Measurements from ENCODE around the gene METAP1. TPM values are rescaled to one million over a fixed set of nuclear protein-coding genes. Genes with fewer than 3 reads are reported as not detected.

METAP1 gene
- total and polyA plus RNA-seq, 4 donors: 9.5 to 16.9 (median 13.4) TPM

DNA sequence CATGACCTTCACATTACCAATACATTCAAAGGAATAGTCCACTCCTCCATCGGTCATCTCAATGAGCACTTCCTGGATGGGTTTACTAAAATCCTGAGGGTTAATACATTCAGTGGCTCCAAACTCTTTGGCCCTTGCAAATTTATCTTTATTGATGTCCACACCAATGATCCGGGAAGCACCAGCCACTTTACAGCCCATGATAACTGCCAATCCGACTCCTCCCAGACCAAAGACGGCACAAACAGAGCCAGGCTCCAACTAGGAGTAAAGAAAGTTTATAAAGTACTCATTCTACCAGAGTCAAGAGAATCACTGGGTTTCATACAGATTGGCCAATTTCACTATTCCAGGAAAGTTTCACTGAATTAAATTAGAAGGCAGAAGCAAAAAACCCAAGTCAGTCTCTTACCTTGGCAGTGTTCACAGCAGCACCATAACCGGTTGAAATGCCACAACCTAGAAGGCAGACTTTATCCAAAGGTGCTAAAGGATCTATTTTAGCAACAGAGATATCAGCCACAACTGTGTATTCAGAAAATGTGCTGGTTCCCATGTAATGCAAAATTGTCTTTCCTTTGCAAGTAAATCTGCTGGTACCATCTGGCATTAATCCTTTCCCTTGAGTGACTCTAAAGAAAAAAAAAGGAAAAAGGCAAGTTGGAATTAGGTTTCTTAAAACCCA is 80.9 kb downstream of the METAP1 start:
- Histone ChIP-seq H3K9me3 (ENCODE audit: control insufficient read depth in 4 of 4, low read length in 3 of 4) (no peaks in the 10 kb centered on the region), H3K27ac (ENCODE audit: low read depth in 1 of 2, low read length in 2 of 2) (no peak overlapping the region), H3K36me3 (ENCODE audit: control insufficient read depth in 4 of 4, insufficient read depth in 3 of 4, low read depth in 1 of 4, low read length in 3 of 4) (peaks cover 10 to 65% (median 50%) of the 10 kb centered on the region in 4 donors), H3K9ac (ENCODE audit: low read depth in 1 of 2, low read length in 2 of 2) (no peak overlapping the region), H3K4me3 (ENCODE audit: low read depth in 1 of 3, low read length in 3 of 3) (no peak overlapping the region), H3K27me3 (ENCODE audit: control insufficient read depth in 4 of 4, insufficient read depth in 4 of 4, low read length in 3 of 4) (no peaks in the 10 kb centered on the region), H3K4me1 (ENCODE audit: control insufficient read depth in 4 of 4, insufficient read depth in 4 of 4, low read length in 3 of 4) (peaks cover 3 to 12% (median 7%) of the 10 kb centered on the region in 4 donors)
- DNase-seq (ENCODE audit: low spot score): no peak
- TF ChIP-seq, protein P1, sequence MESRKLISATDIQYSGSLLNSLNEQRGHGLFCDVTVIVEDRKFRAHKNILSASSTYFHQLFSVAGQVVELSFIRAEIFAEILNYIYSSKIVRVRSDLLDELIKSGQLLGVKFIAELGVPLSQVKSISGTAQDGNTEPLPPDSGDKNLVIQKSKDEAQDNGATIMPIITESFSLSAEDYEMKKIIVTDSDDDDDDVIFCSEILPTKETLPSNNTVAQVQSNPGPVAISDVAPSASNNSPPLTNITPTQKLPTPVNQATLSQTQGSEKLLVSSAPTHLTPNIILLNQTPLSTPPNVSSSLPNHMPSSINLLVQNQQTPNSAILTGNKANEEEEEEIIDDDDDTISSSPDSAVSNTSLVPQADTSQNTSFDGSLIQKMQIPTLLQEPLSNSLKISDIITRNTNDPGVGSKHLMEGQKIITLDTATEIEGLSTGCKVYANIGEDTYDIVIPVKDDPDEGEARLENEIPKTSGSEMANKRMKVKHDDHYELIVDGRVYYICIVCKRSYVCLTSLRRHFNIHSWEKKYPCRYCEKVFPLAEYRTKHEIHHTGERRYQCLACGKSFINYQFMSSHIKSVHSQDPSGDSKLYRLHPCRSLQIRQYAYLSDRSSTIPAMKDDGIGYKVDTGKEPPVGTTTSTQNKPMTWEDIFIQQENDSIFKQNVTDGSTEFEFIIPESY (IDR thresholded peaks at IDR 0.05): no peak
- no peak for TF ChIP-seq RAD21 (IDR thresholded peaks at IDR 0.05)
- no peak for TF ChIP-seq SP1 (IDR thresholded peaks at IDR 0.05)
- TF ChIP-seq, protein P2, sequence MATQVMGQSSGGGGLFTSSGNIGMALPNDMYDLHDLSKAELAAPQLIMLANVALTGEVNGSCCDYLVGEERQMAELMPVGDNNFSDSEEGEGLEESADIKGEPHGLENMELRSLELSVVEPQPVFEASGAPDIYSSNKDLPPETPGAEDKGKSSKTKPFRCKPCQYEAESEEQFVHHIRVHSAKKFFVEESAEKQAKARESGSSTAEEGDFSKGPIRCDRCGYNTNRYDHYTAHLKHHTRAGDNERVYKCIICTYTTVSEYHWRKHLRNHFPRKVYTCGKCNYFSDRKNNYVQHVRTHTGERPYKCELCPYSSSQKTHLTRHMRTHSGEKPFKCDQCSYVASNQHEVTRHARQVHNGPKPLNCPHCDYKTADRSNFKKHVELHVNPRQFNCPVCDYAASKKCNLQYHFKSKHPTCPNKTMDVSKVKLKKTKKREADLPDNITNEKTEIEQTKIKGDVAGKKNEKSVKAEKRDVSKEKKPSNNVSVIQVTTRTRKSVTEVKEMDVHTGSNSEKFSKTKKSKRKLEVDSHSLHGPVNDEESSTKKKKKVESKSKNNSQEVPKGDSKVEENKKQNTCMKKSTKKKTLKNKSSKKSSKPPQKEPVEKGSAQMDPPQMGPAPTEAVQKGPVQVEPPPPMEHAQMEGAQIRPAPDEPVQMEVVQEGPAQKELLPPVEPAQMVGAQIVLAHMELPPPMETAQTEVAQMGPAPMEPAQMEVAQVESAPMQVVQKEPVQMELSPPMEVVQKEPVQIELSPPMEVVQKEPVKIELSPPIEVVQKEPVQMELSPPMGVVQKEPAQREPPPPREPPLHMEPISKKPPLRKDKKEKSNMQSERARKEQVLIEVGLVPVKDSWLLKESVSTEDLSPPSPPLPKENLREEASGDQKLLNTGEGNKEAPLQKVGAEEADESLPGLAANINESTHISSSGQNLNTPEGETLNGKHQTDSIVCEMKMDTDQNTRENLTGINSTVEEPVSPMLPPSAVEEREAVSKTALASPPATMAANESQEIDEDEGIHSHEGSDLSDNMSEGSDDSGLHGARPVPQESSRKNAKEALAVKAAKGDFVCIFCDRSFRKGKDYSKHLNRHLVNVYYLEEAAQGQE (IDR thresholded peaks at IDR 0.05): no peak
- TF ChIP-seq, protein P3, sequence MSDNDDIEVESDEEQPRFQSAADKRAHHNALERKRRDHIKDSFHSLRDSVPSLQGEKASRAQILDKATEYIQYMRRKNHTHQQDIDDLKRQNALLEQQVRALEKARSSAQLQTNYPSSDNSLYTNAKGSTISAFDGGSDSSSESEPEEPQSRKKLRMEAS (IDR thresholded peaks at IDR 0.05): no peak
- no peak for TF ChIP-seq FOXA2 (IDR thresholded peaks at IDR 0.05)
- no peak for TF ChIP-seq FOXA1 (IDR thresholded peaks at IDR 0.05)
- TF ChIP-seq JUND (IDR thresholded peaks at IDR 0.05): no peak
- no peak for TF ChIP-seq HNF4A (conservative IDR thresholded peaks at IDR 0.05)
- TF ChIP-seq EGR1 (IDR thresholded peaks at IDR 0.05; ENCODE audit: low read depth in 2 of 2): no peak
- TF ChIP-seq, protein P4, sequence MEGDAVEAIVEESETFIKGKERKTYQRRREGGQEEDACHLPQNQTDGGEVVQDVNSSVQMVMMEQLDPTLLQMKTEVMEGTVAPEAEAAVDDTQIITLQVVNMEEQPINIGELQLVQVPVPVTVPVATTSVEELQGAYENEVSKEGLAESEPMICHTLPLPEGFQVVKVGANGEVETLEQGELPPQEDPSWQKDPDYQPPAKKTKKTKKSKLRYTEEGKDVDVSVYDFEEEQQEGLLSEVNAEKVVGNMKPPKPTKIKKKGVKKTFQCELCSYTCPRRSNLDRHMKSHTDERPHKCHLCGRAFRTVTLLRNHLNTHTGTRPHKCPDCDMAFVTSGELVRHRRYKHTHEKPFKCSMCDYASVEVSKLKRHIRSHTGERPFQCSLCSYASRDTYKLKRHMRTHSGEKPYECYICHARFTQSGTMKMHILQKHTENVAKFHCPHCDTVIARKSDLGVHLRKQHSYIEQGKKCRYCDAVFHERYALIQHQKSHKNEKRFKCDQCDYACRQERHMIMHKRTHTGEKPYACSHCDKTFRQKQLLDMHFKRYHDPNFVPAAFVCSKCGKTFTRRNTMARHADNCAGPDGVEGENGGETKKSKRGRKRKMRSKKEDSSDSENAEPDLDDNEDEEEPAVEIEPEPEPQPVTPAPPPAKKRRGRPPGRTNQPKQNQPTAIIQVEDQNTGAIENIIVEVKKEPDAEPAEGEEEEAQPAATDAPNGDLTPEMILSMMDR (IDR thresholded peaks at IDR 0.05; ENCODE audit: low read depth, low read length, missing input control): no peak
- whole genome bisulfite sequencing: 87% methylated on average over 5 of the region's 5 CpGs

DNA sequence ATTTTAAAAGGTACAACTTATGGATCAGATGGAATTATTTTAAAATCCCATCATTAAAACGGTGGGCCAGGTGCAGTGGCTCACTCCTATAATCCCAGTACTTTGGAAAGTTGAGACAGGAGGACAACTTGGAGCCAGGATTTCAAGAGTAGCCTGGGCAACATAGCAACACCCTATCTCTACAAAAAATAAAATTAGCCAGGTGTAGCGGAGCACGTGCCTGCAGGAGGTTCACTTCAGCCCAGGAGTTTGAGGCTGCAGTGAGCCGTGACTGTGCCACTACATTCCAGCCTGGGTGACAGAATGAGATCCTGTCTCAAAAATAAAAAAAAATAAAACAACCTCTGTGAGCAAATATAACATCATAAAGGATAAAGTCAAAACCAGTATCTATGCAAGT is 81.7 kb downstream of the METAP1 start:
- TF ChIP-seq FOXA2 (IDR thresholded peaks at IDR 0.05): no peak
- no peak for TF ChIP-seq RXRA (IDR thresholded peaks at IDR 0.05)
- no peak overlapping the region for H3K9ac ChIP-seq (ENCODE audit: low read depth in 1 of 2, low read length in 2 of 2)
- WGBS: 94% methylated on average over 4 of the region's 4 CpGs
- H3K4me3 ChIP-seq (ENCODE audit: low read depth in 1 of 3, low read length in 3 of 3): no peak overlapping the region
- no peaks in the 10 kb centered on the region for H3K9me3 ChIP-seq (ENCODE audit: control insufficient read depth in 4 of 4, low read length in 3 of 4)
- peaks cover 3 to 14% (median 7%) of the 10 kb centered on the region in 4 donors for H3K4me1 ChIP-seq (ENCODE audit: control insufficient read depth in 4 of 4, insufficient read depth in 4 of 4, low read length in 3 of 4)
- H3K27ac ChIP-seq (ENCODE audit: low read depth in 1 of 2, low read length in 2 of 2): no peak overlapping the region
- no peaks in the 10 kb centered on the region for H3K27me3 ChIP-seq (ENCODE audit: control insufficient read depth in 4 of 4, insufficient read depth in 4 of 4, low read length in 3 of 4)
- no peak for DNase-seq (ENCODE audit: low spot score)
- H3K36me3 ChIP-seq (ENCODE audit: control insufficient read depth in 4 of 4, insufficient read depth in 3 of 4, low read depth in 1 of 4, low read length in 3 of 4): peaks cover 7 to 59% (median 51%) of the 10 kb centered on the region in 4 donors

All from liver (tissue), 9 donors.